HCT116 (cell line): ENCODE data around the gene CYBRD1. TPM values are rescaled to one million over a fixed set of nuclear protein-coding genes. Genes with fewer than 3 reads are reported as not detected.

ENCODE experiments used
- ATAC-seq: fragments of 200-7000 bp; cut with Tn5 transposase; 2 replicates; pipeline ENCODE4 v1.9.1; 2020; ENCODE audit warnings: mild to moderate bottlenecking, moderate library complexity
- BruUV-seq: library from RNA; stranded (reverse); fragments of 400-500 nt; replicated peaks from 2 replicates; lab custom pipeline; 2021; lab: Mats Ljungman, UMichigan
- CTCF ChIA-PET: fragments of 300-600 bp; sonication (Branson Sonifier 250); formaldehyde crosslinking; loops from one replicate; lab custom pipeline; 2021; ENCODE audit warnings: antibody characterized with exemption; lab: Charles Lee
- POLR2A ChIA-PET: fragments of 300-600, 350-600 bp; sonication (Branson Sonifier 250); formaldehyde crosslinking; loops from one replicate; lab custom pipeline; 2021; ENCODE audit warnings: antibody characterized with exemption; lab: Charles Lee
- RAD21 ChIA-PET, 2 experiments: fragments of 300-600 bp; sonication (Branson Sonifier 250); formaldehyde crosslinking; loops; one replicate each; lab custom pipeline; 2023; ENCODE audit warnings: low total read pairs in 2 of 2; ENCODE audit not compliant: uncharacterized antibody in 2 of 2, unreplicated experiment in 2 of 2, low non-redundant PET in 1 of 2; lab: Charles Lee
- DNase-seq: peaks from one replicate; pipeline ENCODE4 v3.0.0-alpha.2; 2010; ENCODE audit warnings: low read depth, low spot score
- H2AFZ ChIP-seq: fragments of 200-600 bp; shearing (Covaris generic), sonication (generic); 2 replicates; pipeline ENCODE4 v1.6.1; 2017; ENCODE audit warnings: low read depth, mixed run types, mixed read lengths, antibody characterized with exemption, low read length; ENCODE audit not compliant: poor library complexity, severe bottlenecking
- H3K27ac ChIP-seq: 2 replicates; pipeline ENCODE4 v1.5.1; 2012; ENCODE audit warnings: low read depth, low read length
- H3K27me3 ChIP-seq: fragments of 200-600 bp; sonication (generic); 2 replicates; pipeline ENCODE4 v1.6.1; 2016; ENCODE audit warnings: mixed run types, low read length, mixed read lengths; ENCODE audit not compliant: insufficient read depth
- H3K36me3 ChIP-seq, 2 experiments: fragments of 200-500 bp in 1 of 2; fragments of 200-600 bp in 1 of 2; sonication (Bioruptor generic) in 1 of 2; sonication (generic) in 1 of 2; 2 replicates each; pipeline versions ENCODE4 v1.5.1 to v1.6.1; 2014 to 2016; ENCODE audit warnings: low read length in 2 of 2, inconsistent platforms in 1 of 2, mixed read lengths in 1 of 2, mixed run types in 1 of 2; ENCODE audit not compliant: insufficient read depth in 2 of 2, control insufficient read depth in 1 of 2
- H3K4me1 ChIP-seq, 2 experiments: fragments of 200-600 bp in 1 of 2; sonication (generic) in 1 of 2; 2 replicates each; pipeline versions ENCODE4 v1.5.1 to v1.6.1; 2012 to 2017; ENCODE audit warnings: low read length in 2 of 2, inconsistent platforms in 1 of 2, mild to moderate bottlenecking in 1 of 2, mixed read lengths in 1 of 2, mixed run types in 1 of 2, moderate library complexity in 1 of 2; ENCODE audit not compliant: insufficient read depth in 2 of 2, control insufficient read depth in 1 of 2
- H3K4me2 ChIP-seq: fragments of 200-600 bp; sonication (generic); 2 replicates; pipeline ENCODE4 v1.6.1; 2017; ENCODE audit warnings: mixed run types, low read length, mixed read lengths
- H3K4me3 ChIP-seq, 2 experiments: fragments of 200-600 bp in 1 of 2; sonication (generic) in 1 of 2; replicated peaks in 1 of 2; 2 replicates each; pipeline ENCODE4 v1.5.1; 2011 to 2016; ENCODE audit warnings: low read length in 2 of 2, control low read depth in 1 of 2, low read depth in 1 of 2, mild to moderate bottlenecking in 1 of 2, mixed read lengths in 1 of 2, mixed run types in 1 of 2
- H3K79me2 ChIP-seq: fragments of 200-600 bp; sonication (generic); 2 replicates; pipeline ENCODE4 v1.6.1; 2017; ENCODE audit warnings: mild to moderate bottlenecking, mixed run types, low read length, moderate library complexity, mixed read lengths; ENCODE audit not compliant: insufficient read depth
- H3K9ac ChIP-seq: fragments of 200-600 bp; sonication (generic); 2 replicates; pipeline ENCODE4 v1.6.1; 2016; ENCODE audit warnings: low read length, mixed read lengths
- H3K9me2 ChIP-seq: fragments of 200-600 bp; sonication (generic), shearing (Covaris generic); 2 replicates; pipeline ENCODE4 v1.6.1; 2017; ENCODE audit warnings: mixed run types, mild to moderate bottlenecking, moderate library complexity; ENCODE audit not compliant: insufficient read depth
- H3K9me3 ChIP-seq, 2 experiments: fragments of 200-500 bp in 1 of 2; fragments of 200-600 bp in 1 of 2; sonication (Bioruptor generic) in 1 of 2; sonication (generic) in 1 of 2; 2 replicates each; pipeline ENCODE4 v1.6.1; 2014 to 2017; ENCODE audit warnings: low read length in 2 of 2, mixed read lengths in 2 of 2, inconsistent platforms in 1 of 2, low read depth in 1 of 2, mild to moderate bottlenecking in 1 of 2, mixed run types in 1 of 2, moderate library complexity in 1 of 2; ENCODE audit not compliant: control insufficient read depth in 1 of 2, insufficient read depth in 1 of 2
- H4K20me1 ChIP-seq: fragments of 200-600 bp; sonication (generic), shearing (Covaris generic); 2 replicates; pipeline ENCODE4 v1.6.1; 2017; ENCODE audit warnings: mixed run types, mild to moderate bottlenecking, moderate library complexity; ENCODE audit not compliant: insufficient read depth
- CEBPB ChIP-seq: IDR thresholded peaks from 2 replicates; pipeline ENCODE4 v1.6.1; 2012; ENCODE audit warnings: low read depth
- EZH2 ChIP-seq: fragments of 200-600 bp; sonication (generic); IDR thresholded peaks from 2 replicates; pipeline ENCODE4 v1.6.1; 2017; ENCODE audit warnings: antibody characterized with exemption, mixed run types
- JUND ChIP-seq: IDR thresholded peaks from 2 replicates; pipeline ENCODE4 v1.6.1; 2012
- SIN3A ChIP-seq: IDR thresholded peaks from 2 replicates; pipeline ENCODE4 v1.6.1; 2012; ENCODE audit warnings: low read depth
- SRF ChIP-seq: IDR thresholded peaks from 2 replicates; pipeline ENCODE4 v1.6.1; 2012; ENCODE audit warnings: low read depth
- TCF7L2 ChIP-seq: IDR thresholded peaks from 2 replicates; pipeline ENCODE4 v1.7.0; 2011; ENCODE audit warnings: borderline replicate concordance, inconsistent platforms; ENCODE audit not compliant: insufficient read depth, insufficient read length; ENCODE audit errors: extremely low read depth
- YY1 ChIP-seq: IDR thresholded peaks from 2 replicates; pipeline ENCODE4 v1.6.1; 2011; ENCODE audit warnings: low read length, low read depth, moderate library complexity, mild to moderate bottlenecking; ENCODE audit not compliant: insufficient replicate concordance; ENCODE audit errors: extremely low read depth
- intact Hi-C: fragments of 100-400 bp; cut with micrococcal nuclease; formaldehyde crosslinking; loops from 2 replicates; pipeline ENCODE4 v1.10.0; 2022
- total RNA-seq: library from RNA; stranded (reverse); gene quantifications from one replicate; pipeline ENCODE4 v1.2.1, GENCODE V29; 2021; ENCODE audit not compliant: unreplicated experiment
- TF ChIP-seq, protein P1 (sequence below): IDR thresholded peaks from 2 replicates; pipeline ENCODE4 v1.6.1; 2012
- TF ChIP-seq, protein P2 (sequence below): IDR thresholded peaks from 2 replicates; pipeline ENCODE4 v1.6.1; 2012; ENCODE audit warnings: low read depth

The CYBRD1 gene
- total RNA-seq, 1 experiment from 2014 or later = 14.9 TPM

GRCh38 chr2:171566057-171566456, 43.8 kb downstream of the CYBRD1 start:
- ChIA-PET CTCF (interaction anchor here (0.9 kb wide), 1 partner anchor 25 kb away, joined by 3 read pairs; no protein-coding TSS in a partner anchor), POLR2A (no interaction called here), RAD21 (no interaction called here)
- H3K9ac ChIP-seq = no peak overlapping the region
- H3K9me3 ChIP-seq = no peaks in the 10 kb centered on the region
- TF ChIP-seq, protein P1, sequence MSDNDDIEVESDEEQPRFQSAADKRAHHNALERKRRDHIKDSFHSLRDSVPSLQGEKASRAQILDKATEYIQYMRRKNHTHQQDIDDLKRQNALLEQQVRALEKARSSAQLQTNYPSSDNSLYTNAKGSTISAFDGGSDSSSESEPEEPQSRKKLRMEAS = no peak
- TF ChIP-seq SIN3A = no peak
- TF ChIP-seq, protein P2, sequence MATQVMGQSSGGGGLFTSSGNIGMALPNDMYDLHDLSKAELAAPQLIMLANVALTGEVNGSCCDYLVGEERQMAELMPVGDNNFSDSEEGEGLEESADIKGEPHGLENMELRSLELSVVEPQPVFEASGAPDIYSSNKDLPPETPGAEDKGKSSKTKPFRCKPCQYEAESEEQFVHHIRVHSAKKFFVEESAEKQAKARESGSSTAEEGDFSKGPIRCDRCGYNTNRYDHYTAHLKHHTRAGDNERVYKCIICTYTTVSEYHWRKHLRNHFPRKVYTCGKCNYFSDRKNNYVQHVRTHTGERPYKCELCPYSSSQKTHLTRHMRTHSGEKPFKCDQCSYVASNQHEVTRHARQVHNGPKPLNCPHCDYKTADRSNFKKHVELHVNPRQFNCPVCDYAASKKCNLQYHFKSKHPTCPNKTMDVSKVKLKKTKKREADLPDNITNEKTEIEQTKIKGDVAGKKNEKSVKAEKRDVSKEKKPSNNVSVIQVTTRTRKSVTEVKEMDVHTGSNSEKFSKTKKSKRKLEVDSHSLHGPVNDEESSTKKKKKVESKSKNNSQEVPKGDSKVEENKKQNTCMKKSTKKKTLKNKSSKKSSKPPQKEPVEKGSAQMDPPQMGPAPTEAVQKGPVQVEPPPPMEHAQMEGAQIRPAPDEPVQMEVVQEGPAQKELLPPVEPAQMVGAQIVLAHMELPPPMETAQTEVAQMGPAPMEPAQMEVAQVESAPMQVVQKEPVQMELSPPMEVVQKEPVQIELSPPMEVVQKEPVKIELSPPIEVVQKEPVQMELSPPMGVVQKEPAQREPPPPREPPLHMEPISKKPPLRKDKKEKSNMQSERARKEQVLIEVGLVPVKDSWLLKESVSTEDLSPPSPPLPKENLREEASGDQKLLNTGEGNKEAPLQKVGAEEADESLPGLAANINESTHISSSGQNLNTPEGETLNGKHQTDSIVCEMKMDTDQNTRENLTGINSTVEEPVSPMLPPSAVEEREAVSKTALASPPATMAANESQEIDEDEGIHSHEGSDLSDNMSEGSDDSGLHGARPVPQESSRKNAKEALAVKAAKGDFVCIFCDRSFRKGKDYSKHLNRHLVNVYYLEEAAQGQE = no peak
- no peak for TF ChIP-seq CEBPB
- TF ChIP-seq TCF7L2 = no peak
- TF ChIP-seq JUND = no peak
- TF ChIP-seq EZH2 = no peak
- TF ChIP-seq SRF = no peak
- TF ChIP-seq YY1 = no peak
- H3K9me2 ChIP-seq = no peaks in the 10 kb centered on the region
- no peaks in the 10 kb centered on the region for H3K79me2 ChIP-seq
- no peaks in the 10 kb centered on the region for H3K27me3 ChIP-seq
- H3K4me3 ChIP-seq = no peak overlapping the region
- no peak overlapping the region for H3K4me2 ChIP-seq
- H3K27ac ChIP-seq = no peak overlapping the region
- no peaks in the 10 kb centered on the region for H3K36me3 ChIP-seq
- DNase-seq (no peak), ATAC-seq (no peak)
- H3K4me1 ChIP-seq = no peaks in the 10 kb centered on the region
- no peak overlapping the region for H2AFZ ChIP-seq
- intact Hi-C loops = no loop called here
- no peaks in the 10 kb centered on the region for H4K20me1 ChIP-seq
- BruUV-seq = no TSS peak
